ENCODE measurements around the gene CYP2C19. TPM values are rescaled to one million over a fixed set of nuclear protein-coding genes. Genes with fewer than 3 reads are reported as not detected.

CYP2C19 gene
- total and polyA plus RNA-seq, 2 donors from 2014 or later, result 0.28 TPM; not detected in 1

- Histone ChIP-seq H3K9me3 (ENCODE audit: control insufficient read depth in 2 of 3, insufficient read depth in 1 of 3, low read length in 3 of 3) (no peaks in the 10 kb centered on the region), H3K4me3 (ENCODE audit: low read length in 3 of 3) (no peak overlapping the region), H3K27ac (ENCODE audit: low read depth in 2 of 2, low read length in 2 of 2) (no peak overlapping the region), H3K9ac (ENCODE audit: low read length in 3 of 3) (no peak overlapping the region), H3K27me3 (ENCODE audit: control insufficient read depth, insufficient read depth, low read length) (no peaks in the 10 kb centered on the region), H3K36me3 (ENCODE audit: control insufficient read depth in 2 of 3, insufficient read depth in 3 of 3, low read length in 3 of 3) (no peaks in the 10 kb centered on the region), H3K4me1 (ENCODE audit: control insufficient read depth in 2 of 3, insufficient read depth in 2 of 3, low read depth in 1 of 3, low read length in 3 of 3) (no peaks in the 10 kb centered on the region)
- intact Hi-C loops (cut with DNase I), result no loop called here
- DNase-seq (no peak), FAIRE-seq (no peak)
- TF ChIP-seq CTCF (IDR thresholded peaks at IDR 0.05; ENCODE audit: borderline replicate concordance, extremely low read depth, insufficient read depth), result no peak
These were observed 83.7 kb downstream of the CYP2C19 start for GRCh38 chr10:94846204-94846603.

GRCh38 chr10:94850766-94851165 lies 88.3 kb downstream of the CYP2C19 start:
- Histone ChIP-seq H3K27me3 (ENCODE audit: control insufficient read depth, insufficient read depth, low read length) (no peaks in the 10 kb centered on the region), H3K4me1 (ENCODE audit: control insufficient read depth in 2 of 3, insufficient read depth in 2 of 3, low read depth in 1 of 3, low read length in 3 of 3) (no peaks in the 10 kb centered on the region), H3K9ac (ENCODE audit: low read length in 3 of 3) (no peak overlapping the region), H3K9me3 (ENCODE audit: control insufficient read depth in 2 of 3, insufficient read depth in 1 of 3, low read length in 3 of 3) (no peaks in the 10 kb centered on the region), H3K27ac (ENCODE audit: low read depth in 2 of 2, low read length in 2 of 2) (no peak overlapping the region), H3K36me3 (ENCODE audit: control insufficient read depth in 2 of 3, insufficient read depth in 3 of 3, low read length in 3 of 3) (no peaks in the 10 kb centered on the region), H3K4me3 (ENCODE audit: low read length in 3 of 3) (no peak overlapping the region)
- TF ChIP-seq CTCF (IDR thresholded peaks at IDR 0.05; ENCODE audit: borderline replicate concordance, extremely low read depth, insufficient read depth), result no peak
- no peak for DNase-seq
- no peak for FAIRE-seq
- intact Hi-C loops (cut with DNase I), result no loop called here

GRCh38 chr10:94851263-94851662 lies 88.8 kb downstream of the CYP2C19 start:
- no peaks in the 10 kb centered on the region for H3K27me3 ChIP-seq (ENCODE audit: control insufficient read depth, insufficient read depth, low read length)
- DNase-seq, result no peak
- no peak overlapping the region for H3K9ac ChIP-seq (ENCODE audit: low read length in 3 of 3)
- H3K27ac ChIP-seq (ENCODE audit: low read depth in 2 of 2, low read length in 2 of 2), result no peak overlapping the region
- no peak overlapping the region for H3K4me3 ChIP-seq (ENCODE audit: low read length in 3 of 3)
- no peak for TF ChIP-seq CTCF (IDR thresholded peaks at IDR 0.05; ENCODE audit: borderline replicate concordance, extremely low read depth, insufficient read depth)
- H3K9me3 ChIP-seq (ENCODE audit: control insufficient read depth in 2 of 3, insufficient read depth in 1 of 3, low read length in 3 of 3), result no peaks in the 10 kb centered on the region
- no peaks in the 10 kb centered on the region for H3K4me1 ChIP-seq (ENCODE audit: control insufficient read depth in 2 of 3, insufficient read depth in 2 of 3, low read depth in 1 of 3, low read length in 3 of 3)
- intact Hi-C loops (cut with DNase I), result no loop called here
- no peaks in the 10 kb centered on the region for H3K36me3 ChIP-seq (ENCODE audit: control insufficient read depth in 2 of 3, insufficient read depth in 3 of 3, low read length in 3 of 3)
- FAIRE-seq, result no peak

GRCh38 chr10:94852438-94852837 lies 90.0 kb downstream of the CYP2C19 start:
- Histone ChIP-seq H3K36me3 (ENCODE audit: control insufficient read depth in 2 of 3, insufficient read depth in 3 of 3, low read length in 3 of 3) (no peaks in the 10 kb centered on the region), H3K27me3 (ENCODE audit: control insufficient read depth, insufficient read depth, low read length) (no peaks in the 10 kb centered on the region), H3K4me3 (ENCODE audit: low read length in 3 of 3) (no peak overlapping the region), H3K9me3 (ENCODE audit: control insufficient read depth in 2 of 3, insufficient read depth in 1 of 3, low read length in 3 of 3) (no peaks in the 10 kb centered on the region), H3K27ac (ENCODE audit: low read depth in 2 of 2, low read length in 2 of 2) (no peak overlapping the region), H3K9ac (ENCODE audit: low read length in 3 of 3) (no peak overlapping the region), H3K4me1 (ENCODE audit: control insufficient read depth in 2 of 3, insufficient read depth in 2 of 3, low read depth in 1 of 3, low read length in 3 of 3) (no peaks in the 10 kb centered on the region)
- intact Hi-C loops (cut with DNase I), result no loop called here
- TF ChIP-seq CTCF (IDR thresholded peaks at IDR 0.05; ENCODE audit: borderline replicate concordance, extremely low read depth, insufficient read depth), result no peak
- FAIRE-seq, result no peak
- DNase-seq, result no peak
